ENCODE data around the gene CYB5RL. TPM values are rescaled to one million over a fixed set of nuclear protein-coding genes. Genes with fewer than 3 reads are reported as not detected.
A peak's percentile ranks its signal among the peaks of the same experiment; 100 is the strongest.

CYB5RL gene
- total RNA-seq, 1 donor from 2014 or later = 8.8 TPM

- Histone ChIP-seq H3K4me1 (no peaks in the 10 kb centered on the region), H3K4me3 (no peak overlapping the region), H3K27ac (no peak overlapping the region), H3K36me3 (peaks cover 5% of the 10 kb centered on the region), H3K27me3 (no peaks in the 10 kb centered on the region), H3K9me3 (no peaks in the 10 kb centered on the region)
- ATAC-seq = no peak
- TF ChIP-seq CTCF (IDR thresholded peaks at IDR 0.05) = no peak
- DNase-seq = no peak
- intact Hi-C loops (cut with DNase I) = no loop called here
These were observed 28.8 kb upstream of the CYB5RL start for GRCh38 chr1:54228638-54229079.

GRCh38 chr1:54227891-54228310, 28.1 kb upstream of the CYB5RL start:
- H3K9me3 ChIP-seq = no peaks in the 10 kb centered on the region
- peaks cover 5% of the 10 kb centered on the region for H3K36me3 ChIP-seq
- no peak overlapping the region for H3K4me3 ChIP-seq
- intact Hi-C loops (cut with DNase I) = no loop called here
- no peak overlapping the region for H3K27ac ChIP-seq
- DNase-seq (no peak), ATAC-seq (no peak)
- H3K4me1 ChIP-seq = no peaks in the 10 kb centered on the region
- no peak for TF ChIP-seq CTCF (IDR thresholded peaks at IDR 0.05)
- H3K27me3 ChIP-seq = no peaks in the 10 kb centered on the region

GRCh38 chr1:54227091-54227602, 27.3 kb upstream of the CYB5RL start:
- peak; percentile 69 for ATAC-seq
- intact Hi-C loops (cut with DNase I) = no loop called here
- Histone ChIP-seq H3K4me1 (no peaks in the 10 kb centered on the region), H3K27me3 (no peaks in the 10 kb centered on the region), H3K9me3 (no peaks in the 10 kb centered on the region), H3K27ac (no peak overlapping the region), H3K36me3 (peaks cover 5% of the 10 kb centered on the region), H3K4me3 (no peak overlapping the region)
- DNase-seq = no peak
- no peak for TF ChIP-seq CTCF (IDR thresholded peaks at IDR 0.05)

- H3K27me3 ChIP-seq = no peaks in the 10 kb centered on the region
- intact Hi-C loops (cut with DNase I) = no loop called here
- no peaks in the 10 kb centered on the region for H3K9me3 ChIP-seq
- ATAC-seq (no peak), DNase-seq (no peak)
- no peak for TF ChIP-seq CTCF (IDR thresholded peaks at IDR 0.05)
- peaks cover 5% of the 10 kb centered on the region for H3K36me3 ChIP-seq
- no peak overlapping the region for H3K4me3 ChIP-seq
- H3K4me1 ChIP-seq = no peaks in the 10 kb centered on the region
- no peak overlapping the region for H3K27ac ChIP-seq
These were observed 26.2 kb upstream of the CYB5RL start for GRCh38 chr1:54225986-54226559.

- no peak overlapping the region for H3K27ac ChIP-seq
- peaks cover 7% of the 10 kb centered on the region for H3K4me1 ChIP-seq
These were observed 25.5 kb upstream of the CYB5RL start for GRCh38 chr1:54225378-54225777.

More at GRCh38 chr1:54225378-54225777, 25.5 kb upstream of the CYB5RL start:
- peaks cover 5% of the 10 kb centered on the region for H3K36me3 ChIP-seq
- no peak overlapping the region for H3K4me3 ChIP-seq
- H3K9me3 ChIP-seq = no peaks in the 10 kb centered on the region
- TF ChIP-seq CTCF (IDR thresholded peaks at IDR 0.05) = no peak
- ATAC-seq (no peak), DNase-seq (no peak)
- intact Hi-C loops (cut with DNase I) = no loop called here
- no peaks in the 10 kb centered on the region for H3K27me3 ChIP-seq

All from upper lobe of right lung (tissue), 1 donor.